Neural crest cell (in vitro differentiated cells): ENCODE data around the gene ALPK3. TPM values are rescaled to one million over a fixed set of nuclear protein-coding genes. Genes with fewer than 3 reads are reported as not detected.

Experiments
- DNase-seq: peaks from one replicate; pipeline ENCODE4 v3.0.0; 2021; ENCODE audit warnings: low read depth, mixed read lengths, low spot score
- H3K27ac Mint-ChIP-seq: one replicate; pipeline ENCODE4 v1.8.0; 2021; ENCODE audit warnings: mild to moderate bottlenecking, mixed read lengths; ENCODE audit not compliant: unreplicated experiment
- H3K27me3 Mint-ChIP-seq: 2 replicates; pipeline ENCODE4 v1.8.0; 2021; ENCODE audit warnings: low read depth, mild to moderate bottlenecking, mixed read lengths
- H3K36me3 Mint-ChIP-seq: 2 replicates; pipeline ENCODE4 v1.8.0; 2021; ENCODE audit warnings: low read depth, mild to moderate bottlenecking, mixed read lengths
- H3K4me1 Mint-ChIP-seq: 2 replicates; pipeline ENCODE4 v1.8.0; 2021; ENCODE audit warnings: mixed read lengths
- H3K4me3 Mint-ChIP-seq: one replicate; pipeline ENCODE4 v1.8.0; 2021; ENCODE audit warnings: mild to moderate bottlenecking, mixed read lengths
- H3K9me3 Mint-ChIP-seq: 2 replicates; pipeline ENCODE4 v1.8.0; 2021; ENCODE audit warnings: mixed read lengths
- total RNA-seq: library from RNA; stranded (reverse); gene quantifications from 2 replicates; pipeline ENCODE4 v1.2.1, GENCODE V29; 2021
- TF ChIP-seq, protein P1 (sequence below): fragments of 200-600 bp; sonication (generic); conservative IDR thresholded peaks from 2 replicates; pipeline ENCODE4 v1.5.0; 2021; ENCODE audit warnings: antibody characterized with exemption, mild to moderate bottlenecking

The ALPK3 gene
- total RNA-seq, 1 donor from 2014 or later, result 4.4 TPM

- TF ChIP-seq, protein P1, sequence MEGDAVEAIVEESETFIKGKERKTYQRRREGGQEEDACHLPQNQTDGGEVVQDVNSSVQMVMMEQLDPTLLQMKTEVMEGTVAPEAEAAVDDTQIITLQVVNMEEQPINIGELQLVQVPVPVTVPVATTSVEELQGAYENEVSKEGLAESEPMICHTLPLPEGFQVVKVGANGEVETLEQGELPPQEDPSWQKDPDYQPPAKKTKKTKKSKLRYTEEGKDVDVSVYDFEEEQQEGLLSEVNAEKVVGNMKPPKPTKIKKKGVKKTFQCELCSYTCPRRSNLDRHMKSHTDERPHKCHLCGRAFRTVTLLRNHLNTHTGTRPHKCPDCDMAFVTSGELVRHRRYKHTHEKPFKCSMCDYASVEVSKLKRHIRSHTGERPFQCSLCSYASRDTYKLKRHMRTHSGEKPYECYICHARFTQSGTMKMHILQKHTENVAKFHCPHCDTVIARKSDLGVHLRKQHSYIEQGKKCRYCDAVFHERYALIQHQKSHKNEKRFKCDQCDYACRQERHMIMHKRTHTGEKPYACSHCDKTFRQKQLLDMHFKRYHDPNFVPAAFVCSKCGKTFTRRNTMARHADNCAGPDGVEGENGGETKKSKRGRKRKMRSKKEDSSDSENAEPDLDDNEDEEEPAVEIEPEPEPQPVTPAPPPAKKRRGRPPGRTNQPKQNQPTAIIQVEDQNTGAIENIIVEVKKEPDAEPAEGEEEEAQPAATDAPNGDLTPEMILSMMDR, result no peak
- H3K27ac Mint-ChIP-seq, result no peak overlapping the region
- H3K27me3 Mint-ChIP-seq, result peaks cover 18% of the 10 kb centered on the region
- H3K9me3 Mint-ChIP-seq, result no peaks in the 10 kb centered on the region
- peaks cover 12% of the 10 kb centered on the region for H3K4me1 Mint-ChIP-seq
- no peak overlapping the region for H3K4me3 Mint-ChIP-seq
- H3K36me3 Mint-ChIP-seq, result peaks cover 4% of the 10 kb centered on the region
- DNase-seq, result no peak
Measured at GRCh38 chr15:84813435-84813834, 3.7 kb upstream of the ALPK3 start.

DNA sequence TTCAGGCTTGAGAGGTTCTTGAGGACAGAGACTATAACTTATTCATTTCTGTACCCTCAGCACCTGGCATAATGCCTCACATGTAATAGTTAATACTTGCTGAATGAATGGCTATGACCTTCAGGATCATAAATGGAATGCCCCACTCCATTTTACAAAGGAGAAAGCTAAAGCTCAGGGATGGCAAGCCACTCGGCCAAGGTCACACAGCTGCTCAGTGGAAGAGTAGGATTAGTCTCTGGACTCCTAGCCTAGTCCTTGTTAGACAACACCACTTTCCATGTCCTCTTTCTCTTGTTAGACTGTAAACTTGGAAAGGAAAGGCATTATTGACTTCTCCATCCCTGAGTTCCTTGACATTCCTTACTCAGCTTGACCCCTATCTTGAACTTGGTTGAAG lies 3.2 kb upstream of the ALPK3 start:
- H3K27ac Mint-ChIP-seq, result no peak overlapping the region
- H3K4me3 Mint-ChIP-seq, result peak overlapping the region; percentile 2
- H3K36me3 Mint-ChIP-seq, result peaks cover 4% of the 10 kb centered on the region
- TF ChIP-seq, protein P1, result no peak
- H3K9me3 Mint-ChIP-seq, result no peaks in the 10 kb centered on the region
- no peak for DNase-seq
- peaks cover 17% of the 10 kb centered on the region for H3K4me1 Mint-ChIP-seq
- peaks cover 18% of the 10 kb centered on the region for H3K27me3 Mint-ChIP-seq

GRCh38 chr15:84814916-84815315 lies 2.2 kb upstream of the ALPK3 start:
- peaks cover 24% of the 10 kb centered on the region for H3K4me1 Mint-ChIP-seq
- H3K4me3 Mint-ChIP-seq, result no peak overlapping the region
- H3K27ac Mint-ChIP-seq, result peak overlapping the region; percentile 12
- TF ChIP-seq, protein P1, result no peak
- no peak for DNase-seq
- H3K27me3 Mint-ChIP-seq, result peaks cover 18% of the 10 kb centered on the region
- H3K9me3 Mint-ChIP-seq, result no peaks in the 10 kb centered on the region
- H3K36me3 Mint-ChIP-seq, result peaks cover 4% of the 10 kb centered on the region

GRCh38 chr15:84817466-84818081 lies 418 bp downstream of the ALPK3 start:
- Mint-ChIP-seq H3K4me3 (peak overlapping the region; percentile 81), H3K4me1 (peaks cover 34% of the 10 kb centered on the region), H3K27ac (peak overlapping the region; percentile 27), H3K36me3 (peaks cover 4% of the 10 kb centered on the region), H3K27me3 (peaks cover 18% of the 10 kb centered on the region), H3K9me3 (no peaks in the 10 kb centered on the region)
- TF ChIP-seq, protein P1, result no peak
- DNase-seq, result peak; percentile 41

DNA sequence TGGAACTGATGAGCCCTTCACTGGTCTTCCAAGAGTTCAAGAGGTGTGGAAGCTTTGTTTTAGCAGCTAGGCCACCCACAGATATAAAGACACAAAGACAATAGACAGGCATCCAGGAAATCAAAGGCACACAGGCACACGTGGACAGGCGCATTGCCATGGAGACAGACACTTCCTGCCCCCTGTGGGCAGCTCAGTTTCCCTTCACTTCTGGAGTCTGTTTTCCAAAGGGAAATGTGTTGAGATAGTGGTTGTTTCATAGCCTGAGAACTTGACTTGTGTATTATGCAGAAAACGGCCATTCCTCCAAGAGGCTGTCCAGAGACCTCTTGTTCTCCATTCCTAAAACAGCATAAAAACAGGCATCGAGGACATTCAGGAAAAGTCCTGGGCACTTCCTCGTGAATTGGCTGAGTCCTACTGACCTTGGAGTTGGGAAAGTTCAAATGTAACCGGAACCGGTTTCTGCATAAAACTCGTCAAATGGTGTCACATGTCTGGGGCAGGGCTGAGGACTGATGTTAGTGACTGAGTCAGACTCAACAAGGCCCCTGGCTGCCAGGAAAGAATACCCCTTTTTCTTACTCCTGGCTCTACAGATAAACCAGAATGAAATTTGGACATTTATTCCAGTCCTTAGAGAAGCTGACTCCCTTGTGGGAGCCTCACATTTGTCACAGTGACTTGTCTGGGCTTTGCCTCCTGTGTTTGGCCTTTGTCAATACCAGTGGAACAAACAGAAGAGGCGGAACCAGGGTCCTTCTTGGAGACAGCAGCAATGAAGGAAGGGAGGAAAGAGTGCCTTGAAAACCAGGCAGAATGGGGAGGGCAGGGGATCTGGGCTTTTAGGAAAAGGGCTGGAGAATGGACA lies 1.3 kb downstream of the ALPK3 start:
- no peaks in the 10 kb centered on the region for H3K9me3 Mint-ChIP-seq
- H3K27me3 Mint-ChIP-seq, result peaks cover 18% of the 10 kb centered on the region
- peak overlapping the region; percentile 81 for H3K4me3 Mint-ChIP-seq
- H3K4me1 Mint-ChIP-seq, result peaks cover 34% of the 10 kb centered on the region
- H3K27ac Mint-ChIP-seq, result peak overlapping the region; percentile 81
- peak; percentile 16 for DNase-seq
- TF ChIP-seq, protein P1, result no peak
- H3K36me3 Mint-ChIP-seq, result no peaks in the 10 kb centered on the region
